HG03139 (cell line): ENCODE measurements around the gene TMEM258.

Source experiments
- ATAC-seq: cut with Tn5 transposase; IDR thresholded peaks from one replicate; pipeline ENCODE4 v1.9.1; 2021; ENCODE audit not compliant: unreplicated experiment

TMEM258 gene

DNA sequence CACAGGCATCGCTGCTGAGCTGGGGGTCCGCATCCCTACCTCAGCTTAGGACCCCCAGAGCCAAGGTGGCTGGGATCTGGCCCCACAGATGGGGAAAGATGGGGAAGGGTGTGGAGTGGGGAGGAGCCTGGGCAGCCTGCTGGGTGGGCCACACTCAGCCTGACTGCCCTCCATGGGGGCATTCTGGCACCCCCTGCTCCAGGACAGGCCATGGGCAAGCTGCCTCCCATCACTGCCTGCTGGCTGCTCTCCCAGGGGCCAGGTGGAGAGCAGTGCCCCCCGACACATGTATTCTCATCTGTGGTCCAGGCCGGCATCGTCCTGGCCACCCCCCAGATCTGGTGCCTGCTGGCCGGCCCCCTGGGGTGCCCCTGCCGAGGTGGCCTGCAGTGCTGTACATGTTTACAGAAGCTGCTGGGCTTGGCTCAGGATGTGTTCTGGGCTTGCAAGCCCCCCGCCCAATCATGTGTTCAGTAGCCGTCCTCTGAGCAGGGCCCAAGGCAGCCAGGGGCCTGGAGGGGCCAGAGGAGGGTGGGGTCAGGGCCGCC is 47.7 kb downstream of the TMEM258 start:
- ATAC-seq: no peak

DNA sequence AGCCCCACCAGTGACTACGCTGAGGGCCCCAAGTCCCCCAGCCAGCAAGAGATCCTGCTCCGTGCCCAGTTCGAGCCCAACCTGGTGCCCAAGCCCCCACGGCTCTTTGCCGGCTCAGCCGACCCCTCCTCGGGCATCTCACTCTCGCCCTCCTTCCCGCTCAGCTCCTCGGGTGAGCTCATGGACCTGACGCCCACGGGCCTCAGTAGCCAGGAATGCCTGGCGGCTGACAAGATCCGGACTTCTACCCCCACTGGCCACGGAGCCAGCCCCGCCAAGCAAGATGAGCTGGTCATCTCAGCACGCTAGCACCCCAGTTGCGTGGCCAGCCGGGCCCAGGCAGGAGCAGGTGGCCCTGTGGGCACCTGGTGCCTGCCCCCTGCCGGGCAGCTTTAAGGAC is 48.2 kb downstream of the TMEM258 start:
- ATAC-seq: no peak

DNA sequence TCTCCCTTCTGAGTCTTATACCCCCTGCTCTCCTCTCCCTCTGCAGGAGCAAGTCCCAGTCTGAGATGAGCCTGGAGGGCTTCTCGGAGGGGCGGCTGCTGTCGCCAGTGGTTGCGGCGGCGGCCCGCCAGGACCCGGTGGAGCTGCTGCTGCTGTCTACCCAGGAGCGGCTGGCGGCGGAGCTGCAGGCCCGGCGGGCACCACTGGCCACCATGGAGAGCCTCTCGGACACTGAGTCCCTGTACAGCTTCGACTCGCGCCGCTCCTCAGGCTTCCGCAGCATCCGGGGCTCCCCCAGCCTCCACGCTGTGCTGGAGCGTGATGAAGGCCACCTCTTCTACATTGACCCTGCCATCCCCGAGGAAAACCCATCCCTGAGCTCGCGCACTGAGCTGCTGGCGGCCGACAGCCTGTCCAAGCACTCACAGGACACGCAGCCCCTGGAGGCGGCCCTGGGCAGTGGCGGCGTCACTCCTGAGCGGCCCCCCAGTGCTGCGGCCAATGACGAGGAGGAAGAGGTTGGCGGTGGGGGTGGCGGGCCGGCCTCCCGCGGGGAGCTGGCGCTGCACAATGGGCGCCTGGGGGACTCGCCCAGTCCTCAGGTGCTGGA is 48.8 kb downstream of the TMEM258 start:
- no peak for ATAC-seq

DNA sequence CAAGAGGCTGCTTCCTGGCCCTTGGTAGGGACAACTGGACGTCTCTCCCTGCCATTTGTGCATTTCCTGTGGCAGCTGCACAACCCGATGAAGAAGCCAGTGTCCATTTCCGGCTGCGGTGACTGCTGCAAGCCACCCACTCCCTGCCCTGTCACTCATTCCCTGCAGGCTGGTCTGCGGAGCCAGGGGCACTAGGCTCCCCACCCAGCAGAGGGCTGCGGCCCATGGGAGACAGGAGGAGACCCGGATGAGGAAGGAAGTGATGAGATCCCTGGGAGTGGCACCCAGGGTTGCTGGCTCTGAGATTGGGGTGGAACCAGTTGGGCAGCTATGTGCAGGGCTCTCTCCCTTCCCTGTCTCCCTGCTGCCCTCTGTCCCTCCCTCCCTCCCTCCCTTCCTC is 50.0 kb downstream of the TMEM258 start:
- ATAC-seq: no peak

DNA sequence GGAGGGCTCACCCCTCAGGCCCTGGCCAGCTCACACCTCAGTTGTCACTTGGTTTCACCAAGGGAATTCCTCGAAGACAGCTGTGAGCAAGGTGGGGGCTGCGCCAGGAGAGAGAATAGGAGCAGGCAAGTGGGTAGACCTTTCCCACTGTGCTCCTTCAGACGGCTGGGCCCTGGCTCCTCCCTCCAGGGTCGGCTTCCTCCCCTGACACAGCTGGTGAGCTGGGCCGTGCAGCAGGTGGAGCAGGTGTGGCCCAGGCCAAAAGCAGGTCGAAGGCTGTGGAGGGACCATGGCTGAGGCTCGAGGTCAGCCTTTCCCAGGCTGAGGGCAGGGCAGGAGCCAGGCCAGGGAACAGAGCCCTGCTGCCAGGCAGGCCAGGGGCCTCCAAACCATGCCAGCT is 52.4 kb downstream of the TMEM258 start:
- ATAC-seq: no peak

DNA sequence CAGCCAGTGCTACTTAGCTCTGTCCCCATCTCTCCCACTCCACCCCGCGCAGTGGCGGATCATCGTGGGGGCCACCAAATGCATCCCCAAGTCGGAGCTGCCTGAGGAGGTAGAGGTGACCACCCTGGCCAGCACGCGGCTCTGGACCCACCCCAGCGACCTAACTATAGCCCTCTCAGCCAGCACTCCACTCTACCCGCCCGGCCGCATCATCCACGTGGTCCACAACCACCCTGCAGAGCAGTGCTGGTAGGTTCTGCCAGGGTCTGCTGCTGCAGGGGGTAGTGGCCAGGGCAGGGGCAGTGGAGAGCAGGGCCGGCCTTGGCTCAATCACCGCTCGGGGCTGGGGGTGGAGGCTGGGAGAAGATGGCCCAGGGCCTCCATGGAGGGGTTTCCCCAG is 53.0 kb downstream of the TMEM258 start:
- ATAC-seq: no peak
